Measurements from ENCODE around the gene RAB11FIP3. TPM values are rescaled to one million over a fixed set of nuclear protein-coding genes. Genes with fewer than 3 reads are reported as not detected.
A peak's percentile ranks its signal among the peaks of the same experiment; 100 is the strongest.
"Not testable (repeated sequence)": the region's sequence is repeated elsewhere in the genome, so short reads cannot be mapped to it uniquely, and the experiment has no call there.

The RAB11FIP3 gene
- total and polyA plus RNA-seq, 4 donors = 24.2 to 107 (median 66.4) TPM

- H3K36me3 ChIP-seq (ENCODE audit: control insufficient read depth, insufficient read depth, low read length) = peaks cover 82% of the 10 kb centered on the region
- no peak overlapping the region for H3K4me3 ChIP-seq (ENCODE audit: low read depth, low read length)
- WGBS (ENCODE audit: insufficient coverage) = 90% methylated on average over 16 of the region's 16 CpGs
- DNase-seq (ENCODE audit: low read depth in 4 of 6, low spot score in 6 of 6) = no peak
- H3K9me3 ChIP-seq (ENCODE audit: control insufficient read depth, insufficient read depth, low read length) = no peaks in the 10 kb centered on the region
- no peaks in the 10 kb centered on the region for H3K4me1 ChIP-seq (ENCODE audit: control insufficient read depth, insufficient read depth, low read length)
- no peaks in the 10 kb centered on the region for H3K27me3 ChIP-seq (ENCODE audit: control insufficient read depth, insufficient read depth, low read length)
- no peak overlapping the region for H3K27ac ChIP-seq (ENCODE audit: low read depth, low read length)
Measured at GRCh38 chr16:489606-490005, 64.2 kb downstream of the RAB11FIP3 start.

GRCh38 chr16:490768-491167 lies 65.3 kb downstream of the RAB11FIP3 start:
- Histone ChIP-seq H3K36me3 (ENCODE audit: control insufficient read depth, insufficient read depth, low read length) (peaks cover 84% of the 10 kb centered on the region), H3K4me1 (ENCODE audit: control insufficient read depth, insufficient read depth, low read length) (peaks cover 3% of the 10 kb centered on the region), H3K4me3 (ENCODE audit: low read depth, low read length) (no peak overlapping the region), H3K27ac (ENCODE audit: low read depth, low read length) (no peak overlapping the region), H3K27me3 (ENCODE audit: control insufficient read depth, insufficient read depth, low read length) (no peaks in the 10 kb centered on the region), H3K9me3 (ENCODE audit: control insufficient read depth, insufficient read depth, low read length) (no peaks in the 10 kb centered on the region)
- DNase-seq (ENCODE audit: low read depth in 4 of 6, low spot score in 6 of 6) = no peak
- 59% methylated on average over 10 of the region's 10 CpGs for WGBS (ENCODE audit: insufficient coverage)

GRCh38 chr16:491220-491919 lies 65.9 kb downstream of the RAB11FIP3 start:
- peaks cover 87% of the 10 kb centered on the region for H3K36me3 ChIP-seq (ENCODE audit: control insufficient read depth, insufficient read depth, low read length)
- no peaks in the 10 kb centered on the region for H3K27me3 ChIP-seq (ENCODE audit: control insufficient read depth, insufficient read depth, low read length)
- H3K9me3 ChIP-seq (ENCODE audit: control insufficient read depth, insufficient read depth, low read length) = no peaks in the 10 kb centered on the region
- no peak overlapping the region for H3K27ac ChIP-seq (ENCODE audit: low read depth, low read length)
- no peak for DNase-seq (ENCODE audit: low read depth in 4 of 6, low spot score in 6 of 6)
- H3K4me3 ChIP-seq (ENCODE audit: low read depth, low read length) = no peak overlapping the region
- 57% methylated on average over 19 of the region's 19 CpGs for WGBS (ENCODE audit: insufficient coverage)
- peaks cover 3% of the 10 kb centered on the region for H3K4me1 ChIP-seq (ENCODE audit: control insufficient read depth, insufficient read depth, low read length)

GRCh38 chr16:492211-492875 lies 66.9 kb downstream of the RAB11FIP3 start:
- Histone ChIP-seq H3K9me3 (ENCODE audit: control insufficient read depth, insufficient read depth, low read length) (no peaks in the 10 kb centered on the region), H3K4me1 (ENCODE audit: control insufficient read depth, insufficient read depth, low read length) (peaks cover 5% of the 10 kb centered on the region), H3K4me3 (ENCODE audit: low read depth, low read length) (no peak overlapping the region), H3K36me3 (ENCODE audit: control insufficient read depth, insufficient read depth, low read length) (peaks cover 89% of the 10 kb centered on the region), H3K27me3 (ENCODE audit: control insufficient read depth, insufficient read depth, low read length) (no peaks in the 10 kb centered on the region), H3K27ac (ENCODE audit: low read depth, low read length) (no peak overlapping the region)
- 94% methylated on average over 24 of the region's 30 CpGs for WGBS (ENCODE audit: insufficient coverage)
- DNase-seq (ENCODE audit: low read depth in 4 of 6, low spot score in 6 of 6) = no peak

- 88% methylated on average over 12 of the region's 15 CpGs for WGBS (ENCODE audit: insufficient coverage)
- not testable (repeated sequence) for H3K27ac ChIP-seq (ENCODE audit: low read depth, low read length); H3K4me3 ChIP-seq (ENCODE audit: low read depth, low read length); H3K9me3 ChIP-seq (ENCODE audit: control insufficient read depth, insufficient read depth, low read length); H3K4me1 ChIP-seq (ENCODE audit: control insufficient read depth, insufficient read depth, low read length); DNase-seq (ENCODE audit: low read depth in 4 of 6, low spot score in 6 of 6); H3K27me3 ChIP-seq (ENCODE audit: control insufficient read depth, insufficient read depth, low read length)
- H3K36me3 ChIP-seq (ENCODE audit: control insufficient read depth, insufficient read depth, low read length) = peaks cover 89% of the 10 kb centered on the region
Measured at GRCh38 chr16:494676-495075, 69.2 kb downstream of the RAB11FIP3 start.

- peaks cover 89% of the 10 kb centered on the region for H3K36me3 ChIP-seq (ENCODE audit: control insufficient read depth, insufficient read depth, low read length)
- no peak overlapping the region for H3K27ac ChIP-seq (ENCODE audit: low read depth, low read length)
- H3K9me3 ChIP-seq (ENCODE audit: control insufficient read depth, insufficient read depth, low read length) = no peaks in the 10 kb centered on the region
- WGBS (ENCODE audit: insufficient coverage) = 61% methylated on average over 10 of the region's 11 CpGs
- no peaks in the 10 kb centered on the region for H3K27me3 ChIP-seq (ENCODE audit: control insufficient read depth, insufficient read depth, low read length)
- peak in 2 of 6 donors; percentile 43 to 51 for DNase-seq (ENCODE audit: low read depth in 4 of 6, low spot score in 6 of 6)
- H3K4me3 ChIP-seq (ENCODE audit: low read depth, low read length) = no peak overlapping the region
- peaks cover 7% of the 10 kb centered on the region for H3K4me1 ChIP-seq (ENCODE audit: control insufficient read depth, insufficient read depth, low read length)
Measured at GRCh38 chr16:495127-495748, 69.8 kb downstream of the RAB11FIP3 start.

GRCh38 chr16:496097-496886 lies 70.8 kb downstream of the RAB11FIP3 start:
- H3K4me1 ChIP-seq (ENCODE audit: control insufficient read depth, insufficient read depth, low read length) = peaks cover 10% of the 10 kb centered on the region
- H3K4me3 ChIP-seq (ENCODE audit: low read depth, low read length) = no peak overlapping the region
- peaks cover 85% of the 10 kb centered on the region for H3K36me3 ChIP-seq (ENCODE audit: control insufficient read depth, insufficient read depth, low read length)
- no peaks in the 10 kb centered on the region for H3K27me3 ChIP-seq (ENCODE audit: control insufficient read depth, insufficient read depth, low read length)
- H3K9me3 ChIP-seq (ENCODE audit: control insufficient read depth, insufficient read depth, low read length) = no peaks in the 10 kb centered on the region
- no peak for DNase-seq (ENCODE audit: low read depth in 4 of 6, low spot score in 6 of 6)
- H3K27ac ChIP-seq (ENCODE audit: low read depth, low read length) = no peak overlapping the region
- WGBS (ENCODE audit: insufficient coverage) = 80% methylated on average over 19 of the region's 21 CpGs

- peaks cover 82% of the 10 kb centered on the region for H3K36me3 ChIP-seq (ENCODE audit: control insufficient read depth, insufficient read depth, low read length)
- peaks cover 10% of the 10 kb centered on the region for H3K4me1 ChIP-seq (ENCODE audit: control insufficient read depth, insufficient read depth, low read length)
- 82% methylated on average over 11 of the region's 11 CpGs for WGBS (ENCODE audit: insufficient coverage)
- H3K27ac ChIP-seq (ENCODE audit: low read depth, low read length) = peak overlapping the region; percentile 15
- no peaks in the 10 kb centered on the region for H3K9me3 ChIP-seq (ENCODE audit: control insufficient read depth, insufficient read depth, low read length)
- no peak overlapping the region for H3K4me3 ChIP-seq (ENCODE audit: low read depth, low read length)
- H3K27me3 ChIP-seq (ENCODE audit: control insufficient read depth, insufficient read depth, low read length) = no peaks in the 10 kb centered on the region
- no peak for DNase-seq (ENCODE audit: low read depth in 4 of 6, low spot score in 6 of 6)
Measured at GRCh38 chr16:497258-497657, 71.8 kb downstream of the RAB11FIP3 start.

GRCh38 chr16:499924-500323 lies 74.5 kb downstream of the RAB11FIP3 start:
- Histone ChIP-seq H3K36me3 (ENCODE audit: control insufficient read depth, insufficient read depth, low read length) (peaks cover 83% of the 10 kb centered on the region), H3K27ac (ENCODE audit: low read depth, low read length) (no peak overlapping the region), H3K4me3 (ENCODE audit: low read depth, low read length) (no peak overlapping the region), H3K9me3 (ENCODE audit: control insufficient read depth, insufficient read depth, low read length) (no peaks in the 10 kb centered on the region), H3K4me1 (ENCODE audit: control insufficient read depth, insufficient read depth, low read length) (peaks cover 10% of the 10 kb centered on the region), H3K27me3 (ENCODE audit: control insufficient read depth, insufficient read depth, low read length) (no peaks in the 10 kb centered on the region)
- no peak for DNase-seq (ENCODE audit: low read depth in 4 of 6, low spot score in 6 of 6)
- WGBS (ENCODE audit: insufficient coverage) = 80% methylated on average over 6 of the region's 12 CpGs

Measured in spinal cord (tissue), 10 donors.